ENCODE results near the gene CALHM4. TPM values are rescaled to one million over a fixed set of nuclear protein-coding genes. Genes with fewer than 3 reads are reported as not detected.

CALHM4 gene
- not detected for total RNA-seq
- long read RNA-seq, donor 1, result 0 reads
- long read RNA-seq, donor 2, result 0 reads

- TF ChIP-seq CTCF (IDR thresholded peaks at IDR 0.05), result no peak
- intact Hi-C loops (cut with DNase I, micrococcal nuclease), result no loop called here
Observed at GRCh38 chr6:116553451-116553850, at the start of gene CALHM4. Gene CALHM4 (plus strand): TSS chr6:116553751. CDS start chr6:116553794, 43 bp downstream.

GRCh38 chr6:116507324-116507723 is 46.2 kb upstream of the CALHM4 start:
- Histone ChIP-seq H3K9me3 (no peaks in the 10 kb centered on the region), H3K4me3 (no peak overlapping the region), H3K4me1 (ENCODE audit: low read depth) (no peaks in the 10 kb centered on the region), H3K36me3 (ENCODE audit: low read depth) (no peaks in the 10 kb centered on the region)
- ATAC-seq (no peak), DNase-seq (no peak)
- TF ChIP-seq CTCF (IDR thresholded peaks at IDR 0.05), result no peak
- intact Hi-C loops (cut with DNase I, micrococcal nuclease), result no loop called here

More at GRCh38 chr6:116553451-116553850, at the start of gene CALHM4:
- Histone ChIP-seq H3K36me3 (ENCODE audit: low read depth) (no peaks in the 10 kb centered on the region), H3K9me3 (no peaks in the 10 kb centered on the region), H3K4me3 (no peak within 1 kb of the TSS), H3K4me1 (ENCODE audit: low read depth) (no peaks in the 10 kb centered on the region)
- ATAC-seq (no peak), DNase-seq (no peak)

GRCh38 chr6:116508527-116508926 is 45.0 kb upstream of the CALHM4 start:
- DNase-seq, result no peak
- Histone ChIP-seq H3K4me1 (ENCODE audit: low read depth) (no peaks in the 10 kb centered on the region), H3K4me3 (no peak overlapping the region), H3K9me3 (no peaks in the 10 kb centered on the region), H3K36me3 (ENCODE audit: low read depth) (no peaks in the 10 kb centered on the region)
- no peak for ATAC-seq
- no peak for TF ChIP-seq CTCF (IDR thresholded peaks at IDR 0.05)
- intact Hi-C loops (cut with DNase I, micrococcal nuclease), result no loop called here

GRCh38 chr6:116511424-116512110 is 42.0 kb upstream of the CALHM4 start, which contains the start of gene CALHM5:
Gene CALHM5 (plus strand): TSS chr6:116511639. CDS start chr6:116511697, 58 bp downstream.
- intact Hi-C loops (cut with DNase I, micrococcal nuclease), result no loop called here
- Histone ChIP-seq H3K4me1 (ENCODE audit: low read depth) (no peaks in the 10 kb centered on the region), H3K9me3 (no peaks in the 10 kb centered on the region), H3K4me3 (no peak within 1 kb of the TSS), H3K36me3 (ENCODE audit: low read depth) (no peaks in the 10 kb centered on the region)
- ATAC-seq (peak; percentile 80), DNase-seq (peak in 1 of 3 donors; percentile 32)
- no peak for TF ChIP-seq CTCF (IDR thresholded peaks at IDR 0.05)

GRCh38 chr6:116512111-116512559 is 41.4 kb upstream of the CALHM4 start:
- Histone ChIP-seq H3K36me3 (ENCODE audit: low read depth) (no peaks in the 10 kb centered on the region), H3K4me1 (ENCODE audit: low read depth) (no peaks in the 10 kb centered on the region), H3K4me3 (no peak overlapping the region), H3K9me3 (no peaks in the 10 kb centered on the region)
- no peak for TF ChIP-seq CTCF (IDR thresholded peaks at IDR 0.05)
- no peak for DNase-seq
- ATAC-seq, result no peak
- intact Hi-C loops (cut with DNase I, micrococcal nuclease), result no loop called here
